Measurements from ENCODE around the gene LCTL.
"Not testable (repeated sequence)": the region's sequence is repeated elsewhere in the genome, so short reads cannot be mapped to it uniquely, and the experiment has no call there.

Gene LCTL

GRCh38 chr15:66598095-66598815 lies 32.5 kb upstream of the LCTL start:
- Mint-ChIP-seq H3K4me3 (no peak overlapping the region), H3K27me3 (peaks cover 42% of the 10 kb centered on the region), H3K4me1 (peaks cover 8% of the 10 kb centered on the region), H3K27ac (no peak overlapping the region), H3K36me3 (no peaks in the 10 kb centered on the region), H3K9me3 (no peaks in the 10 kb centered on the region)
- CTCF ChIA-PET: interaction anchor here (0.7 kb wide), 1 partner anchor 340 kb away, joined by 3 read pairs; no protein-coding TSS in a partner anchor
- no peak for DNase-seq

DNA sequence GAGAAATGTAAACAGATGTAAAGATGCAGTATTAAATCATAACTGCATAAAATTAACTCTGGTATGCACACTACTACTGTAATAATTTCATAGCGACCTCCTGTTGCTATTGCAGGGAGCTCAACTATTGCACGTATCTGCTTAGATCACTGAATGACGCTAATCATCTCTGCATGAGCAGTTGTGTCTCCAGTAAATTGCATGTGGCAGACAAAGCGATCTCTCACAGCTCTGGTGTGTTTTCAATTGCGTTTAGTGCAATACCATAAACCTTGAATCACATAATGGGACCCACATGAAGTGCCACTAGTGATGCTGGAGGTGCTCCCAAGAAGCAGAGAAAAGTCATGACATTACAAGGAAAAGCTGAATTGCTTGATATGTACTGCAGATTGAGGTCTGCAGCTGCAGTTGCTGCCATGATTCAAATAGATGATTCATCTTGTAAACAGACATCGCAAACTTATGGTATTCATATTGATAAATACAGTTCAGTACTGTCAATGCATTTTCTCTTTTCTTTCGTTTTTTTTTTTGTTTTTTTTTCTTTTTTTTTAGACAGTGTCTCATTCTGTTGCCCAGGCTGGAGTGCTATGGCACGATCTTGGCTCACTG lies 30.2 kb upstream of the LCTL start:
- Mint-ChIP-seq H3K9me3 (no peaks in the 10 kb centered on the region), H3K36me3 (no peaks in the 10 kb centered on the region), H3K27me3 (peaks cover 46% of the 10 kb centered on the region), H3K4me3 (no peak overlapping the region), H3K4me1 (peaks cover 8% of the 10 kb centered on the region), H3K27ac (no peak overlapping the region)
- DNase-seq: no peak
- CTCF ChIA-PET: no interaction called here

GRCh38 chr15:66595332-66595731 lies 29.5 kb upstream of the LCTL start:
- Mint-ChIP-seq H3K27ac (no peak overlapping the region), H3K4me1 (peaks cover 8% of the 10 kb centered on the region), H3K36me3 (no peaks in the 10 kb centered on the region), H3K27me3 (peaks cover 40% of the 10 kb centered on the region), H3K9me3 (no peaks in the 10 kb centered on the region), H3K4me3 (no peak overlapping the region)
- no peak for DNase-seq
- CTCF ChIA-PET: no interaction called here

DNA sequence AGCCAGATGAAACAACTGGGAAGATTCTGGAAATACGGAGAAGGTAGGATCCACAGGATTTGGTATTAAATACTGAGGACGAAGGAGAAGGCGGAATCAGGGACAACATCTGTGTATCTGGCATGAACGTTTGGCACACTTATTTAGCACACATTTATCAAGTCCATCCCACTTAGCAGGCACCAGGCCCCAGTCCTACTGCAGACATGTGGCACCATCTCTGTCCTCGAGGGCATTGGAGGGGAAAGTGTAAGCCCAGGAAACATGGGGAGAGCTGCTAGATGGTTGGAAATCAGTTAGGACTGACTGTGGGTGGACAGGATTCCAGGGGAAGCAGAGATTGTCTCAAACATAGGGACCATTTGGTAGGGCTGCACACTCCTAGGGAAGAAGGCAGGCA lies 29.0 kb upstream of the LCTL start:
- CTCF ChIA-PET: no interaction called here
- no peak overlapping the region for H3K27ac Mint-ChIP-seq
- peaks cover 8% of the 10 kb centered on the region for H3K4me1 Mint-ChIP-seq

DNA sequence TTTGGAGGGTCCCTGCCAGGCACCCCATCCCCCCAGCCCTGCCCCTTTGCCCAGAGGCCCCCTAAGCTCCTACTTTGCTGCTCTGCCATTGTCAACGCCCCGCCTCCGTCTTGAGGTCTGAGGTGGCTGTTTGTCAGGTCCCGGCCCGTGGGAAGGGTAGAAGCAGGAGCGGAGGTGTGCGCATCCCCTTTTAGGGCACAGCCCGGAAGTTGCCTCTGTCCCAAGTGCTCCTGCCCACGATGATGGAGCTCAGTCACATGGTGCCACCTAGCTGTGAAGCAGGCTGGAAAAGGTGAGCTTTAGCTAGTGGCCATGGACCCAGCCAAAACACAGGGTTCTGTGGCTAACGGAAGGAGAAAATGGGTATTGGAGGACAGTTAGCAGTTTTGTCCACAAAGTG lies 28.5 kb upstream of the LCTL start:
- no peak overlapping the region for H3K4me3 Mint-ChIP-seq
- CTCF ChIA-PET: no interaction called here

More for the DNA sequence above, 29.0 kb upstream of the LCTL start:
- Mint-ChIP-seq H3K27me3 (peaks cover 35% of the 10 kb centered on the region), H3K9me3 (no peaks in the 10 kb centered on the region), H3K36me3 (no peaks in the 10 kb centered on the region), H3K4me3 (no peak overlapping the region)
- no peak for DNase-seq

GRCh38 chr15:66593219-66593780 lies 27.5 kb upstream of the LCTL start:
- H3K4me3 Mint-ChIP-seq: no peak overlapping the region
- CTCF ChIA-PET: interaction anchor here (0.8 kb wide), 1 partner anchor 12 kb away, joined by 3 read pairs; no protein-coding TSS in a partner anchor
- H3K27ac Mint-ChIP-seq: no peak overlapping the region
- H3K4me1 Mint-ChIP-seq: peaks cover 5% of the 10 kb centered on the region
- no peaks in the 10 kb centered on the region for H3K36me3 Mint-ChIP-seq
- no peaks in the 10 kb centered on the region for H3K9me3 Mint-ChIP-seq
- no peak for DNase-seq
- peaks cover 31% of the 10 kb centered on the region for H3K27me3 Mint-ChIP-seq

More for the DNA sequence above, 28.5 kb upstream of the LCTL start:
- Mint-ChIP-seq H3K27ac (no peak overlapping the region), H3K4me1 (peaks cover 8% of the 10 kb centered on the region), H3K36me3 (no peaks in the 10 kb centered on the region), H3K9me3 (no peaks in the 10 kb centered on the region), H3K27me3 (peaks cover 31% of the 10 kb centered on the region)
- no peak for DNase-seq

DNA sequence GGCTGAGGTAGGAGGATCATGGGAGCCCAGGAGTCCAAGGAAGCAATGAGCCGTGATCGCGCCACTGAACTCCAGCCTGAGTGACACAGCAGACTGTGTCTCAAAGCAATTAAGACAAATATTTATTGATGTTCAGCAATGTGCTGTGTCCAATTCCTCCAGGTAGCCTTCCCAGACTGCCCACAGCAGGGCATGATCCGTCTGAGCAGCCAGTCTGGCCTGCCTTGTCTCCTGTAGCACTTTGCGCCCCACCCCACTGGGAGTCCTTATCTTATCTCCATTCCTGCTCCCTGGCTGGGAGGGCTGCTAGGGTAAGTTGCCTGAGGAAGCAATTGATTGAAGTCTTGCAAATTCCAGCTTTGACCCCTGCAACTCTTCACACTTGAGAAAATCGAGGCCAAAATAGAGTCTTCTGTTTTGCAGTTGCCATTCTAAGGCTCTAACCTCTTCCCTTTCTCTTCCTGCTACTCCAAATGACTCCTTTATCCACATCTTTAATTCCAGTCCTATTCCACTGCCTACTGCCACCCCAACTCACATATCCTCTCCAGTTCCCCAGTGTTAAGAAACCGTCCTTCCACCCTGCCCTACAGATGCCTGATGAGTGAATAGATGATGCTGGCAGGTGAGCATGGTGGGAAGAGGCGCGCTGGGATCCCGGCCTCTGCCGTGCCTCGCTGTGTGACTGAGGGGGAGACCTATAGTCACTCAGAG lies 26.9 kb upstream of the LCTL start:
- Mint-ChIP-seq H3K9me3 (no peaks in the 10 kb centered on the region), H3K27me3 (peaks cover 34% of the 10 kb centered on the region), H3K27ac (no peak overlapping the region), H3K36me3 (no peaks in the 10 kb centered on the region), H3K4me1 (no peaks in the 10 kb centered on the region), H3K4me3 (no peak overlapping the region)
- CTCF ChIA-PET: interaction anchor here (0.8 kb wide), 1 partner anchor 11 kb away, joined by 3 read pairs; no protein-coding TSS in a partner anchor
- no peak for DNase-seq

DNA sequence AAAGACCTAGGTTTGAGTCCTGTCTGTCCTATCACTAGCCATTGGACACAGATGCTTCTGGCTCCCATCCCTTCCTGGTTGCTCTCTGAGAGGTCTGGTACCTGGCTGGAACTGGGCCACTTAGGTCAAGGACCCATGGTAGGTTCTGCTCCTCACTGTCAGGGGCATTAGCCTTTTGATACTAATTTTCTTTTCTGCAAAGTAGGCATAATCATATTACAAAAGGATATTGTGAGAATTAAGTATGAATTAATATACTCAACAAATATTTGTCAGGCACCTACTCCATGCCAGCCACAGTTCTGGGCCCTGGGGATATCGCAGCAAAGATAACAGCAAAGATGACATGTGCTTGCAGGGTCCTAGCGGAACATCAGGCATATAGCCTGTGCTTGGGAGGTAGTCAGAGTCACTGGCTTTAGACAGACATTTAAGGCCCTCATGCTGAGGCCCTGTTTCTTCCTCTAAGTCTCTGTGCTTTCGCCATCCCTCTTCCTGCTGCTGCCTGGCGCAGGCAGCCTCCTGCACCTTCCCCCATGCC lies 25.6 kb upstream of the LCTL start:
- Mint-ChIP-seq H3K4me3 (no peak overlapping the region), H3K4me1 (no peaks in the 10 kb centered on the region), H3K36me3 (no peaks in the 10 kb centered on the region), H3K27ac (no peak overlapping the region), H3K9me3 (no peaks in the 10 kb centered on the region), H3K27me3 (peaks cover 44% of the 10 kb centered on the region)
- CTCF ChIA-PET: no interaction called here
- no peak for DNase-seq

GRCh38 chr15:66590435-66590834 lies 24.6 kb upstream of the LCTL start:
- Mint-ChIP-seq H3K27me3 (peaks cover 48% of the 10 kb centered on the region), H3K27ac (no peak overlapping the region), H3K36me3 (no peaks in the 10 kb centered on the region), H3K4me1 (no peaks in the 10 kb centered on the region), H3K9me3 (no peaks in the 10 kb centered on the region), H3K4me3 (no peak overlapping the region)
- DNase-seq: no peak
- CTCF ChIA-PET: interaction anchor here (0.7 to 1.1 kb wide), 3 partner anchors 17 to 271 kb away, joined by 3 to 4 read pairs (median 3); no protein-coding TSS in a partner anchor

DNA sequence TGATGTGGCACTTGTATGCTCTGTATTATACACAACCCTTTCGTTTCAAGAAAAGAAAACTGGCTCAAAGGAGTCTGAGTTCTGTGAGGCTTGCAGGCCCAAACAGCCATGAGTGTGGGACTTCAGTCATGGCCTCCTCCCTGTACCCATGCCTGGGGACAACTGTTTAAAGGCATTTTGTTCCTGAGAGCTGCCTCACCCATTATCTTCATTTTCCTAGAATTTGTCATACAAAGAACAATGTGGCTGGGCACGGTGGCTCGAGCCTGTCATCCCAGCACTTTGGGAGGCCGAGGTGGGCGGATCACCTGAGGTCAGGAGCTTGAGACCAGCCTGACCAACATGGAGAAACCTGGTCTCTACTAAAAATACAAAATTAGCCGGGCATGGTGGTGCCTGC lies 23.6 kb upstream of the LCTL start:
- not testable (repeated sequence) for H3K4me3 Mint-ChIP-seq, H3K36me3 Mint-ChIP-seq, H3K27ac Mint-ChIP-seq, H3K9me3 Mint-ChIP-seq, H3K4me1 Mint-ChIP-seq, DNase-seq
- H3K27me3 Mint-ChIP-seq: peaks cover 44% of the 10 kb centered on the region
- CTCF ChIA-PET: interaction anchor here (1.1 kb wide), 1 partner anchor 122 kb away, joined by 3 read pairs; no protein-coding TSS in a partner anchor

- Mint-ChIP-seq H3K9me3 (no peaks in the 10 kb centered on the region), H3K27me3 (peaks cover 45% of the 10 kb centered on the region), H3K36me3 (no peaks in the 10 kb centered on the region), H3K27ac (no peak overlapping the region), H3K4me3 (no peak overlapping the region), H3K4me1 (no peaks in the 10 kb centered on the region)
- DNase-seq: no peak
- CTCF ChIA-PET: no interaction called here
Observed at GRCh38 chr15:66588971-66589370, 23.2 kb upstream of the LCTL start.

DNA sequence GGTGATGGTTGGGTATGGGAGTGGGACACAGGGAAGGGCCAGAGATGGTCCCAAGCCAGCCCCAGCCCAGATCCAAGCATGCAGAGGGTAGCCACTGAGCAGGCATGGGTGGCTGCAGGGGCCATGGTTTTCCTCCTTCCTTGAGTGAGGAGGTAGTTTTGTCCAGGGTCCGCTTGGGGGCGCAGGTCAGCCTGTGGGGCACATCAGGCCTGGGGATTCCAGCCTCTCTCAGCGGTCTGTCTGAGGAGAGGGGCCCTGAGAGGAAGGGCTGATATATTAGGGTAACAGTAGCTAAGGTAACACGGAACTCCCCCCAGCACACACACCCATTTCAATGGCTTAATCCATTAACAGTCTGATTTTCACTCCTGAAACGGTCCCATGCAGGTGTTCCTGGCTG lies 22.7 kb upstream of the LCTL start:
- Mint-ChIP-seq H3K9me3 (no peaks in the 10 kb centered on the region), H3K27me3 (peaks cover 41% of the 10 kb centered on the region), H3K36me3 (no peaks in the 10 kb centered on the region), H3K27ac (no peak overlapping the region), H3K4me1 (no peaks in the 10 kb centered on the region), H3K4me3 (no peak overlapping the region)
- CTCF ChIA-PET: no interaction called here
- DNase-seq: no peak

DNA sequence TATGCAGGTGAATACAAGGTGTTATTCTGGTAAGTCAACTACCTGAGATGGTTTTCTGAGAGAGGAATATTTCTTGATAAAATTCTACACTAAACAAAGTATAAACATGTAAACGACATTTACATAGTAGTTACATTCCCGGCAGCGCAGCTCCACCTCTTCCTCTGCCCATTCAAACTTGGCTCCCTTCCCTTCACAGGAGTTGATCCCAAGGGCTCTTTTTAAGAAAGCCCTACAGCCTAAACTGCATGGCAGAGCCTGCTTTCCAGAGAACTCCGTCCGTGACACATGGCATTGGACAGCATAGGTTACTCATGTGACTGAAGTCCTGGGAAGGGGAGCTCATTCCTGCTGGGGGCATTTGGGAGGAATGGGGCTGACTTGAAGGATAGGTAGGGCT lies 22.0 kb upstream of the LCTL start:
- no peaks in the 10 kb centered on the region for H3K36me3 Mint-ChIP-seq
- H3K27ac Mint-ChIP-seq: no peak overlapping the region
- H3K27me3 Mint-ChIP-seq: peaks cover 34% of the 10 kb centered on the region
- no peaks in the 10 kb centered on the region for H3K9me3 Mint-ChIP-seq
- CTCF ChIA-PET: interaction anchor here (1.3 kb wide), 1 partner anchor 18 kb away, joined by 3 read pairs; no protein-coding TSS in a partner anchor
- H3K4me1 Mint-ChIP-seq: no peaks in the 10 kb centered on the region
- H3K4me3 Mint-ChIP-seq: no peak overlapping the region
- no peak for DNase-seq

GRCh38 chr15:66587020-66587419 lies 21.2 kb upstream of the LCTL start:
- Mint-ChIP-seq H3K4me3 (no peak overlapping the region), H3K36me3 (no peaks in the 10 kb centered on the region), H3K27ac (no peak overlapping the region), H3K27me3 (peaks cover 32% of the 10 kb centered on the region), H3K4me1 (no peaks in the 10 kb centered on the region), H3K9me3 (no peaks in the 10 kb centered on the region)
- CTCF ChIA-PET: interaction anchor here (1.3 kb wide), 1 partner anchor 18 kb away, joined by 3 read pairs; no protein-coding TSS in a partner anchor
- no peak for DNase-seq

All from activated naive CD4-positive, alpha-beta T cell treated with anti-CD3 and anti-CD28 coated beads, Interleukin-2, amount 10 ng/mL, durations not matched to agents 7 days and 5 days (primary cell).